Vagina (tissue), 2 donors: ENCODE data around the gene CTSD.

Experiments
- CTCF ChIP-seq, 3 experiments: fragments of 450-650 bp in 2 of 3; fragments of 200-600 bp in 1 of 3; sonication (generic) in 1 of 3; IDR thresholded peaks; one replicate each; pipeline ENCODE4 v1.5.1; 2017 to 2019; ENCODE audit warnings: antibody characterized with exemption in 3 of 3, mild to moderate bottlenecking in 2 of 3, moderate library complexity in 2 of 3
- POLR2A ChIP-seq, 2 donors: fragments of 450-650 bp; IDR thresholded peaks; one replicate each; pipeline ENCODE4 v1.6.1; 2017; ENCODE audit warnings: antibody characterized with exemption in 2 of 2, mild to moderate bottlenecking in 2 of 2, moderate library complexity in 2 of 2

- TF ChIP-seq CTCF (IDR thresholded peaks at IDR 0.05) (no peak), POLR2A (IDR thresholded peaks at IDR 0.05) (no peak)
Observed at GRCh38 chr11:1812274-1812673, 48.5 kb upstream of the CTSD start.
